GM19372 (cell line): ENCODE results near the gene TDRD3.

Source experiments
- ATAC-seq: cut with Tn5 transposase; IDR thresholded peaks from one replicate; pipeline ENCODE4 v1.9.1; 2021; ENCODE audit warnings: mild to moderate bottlenecking, low read depth, moderate library complexity; ENCODE audit not compliant: unreplicated experiment

The TDRD3 gene

GRCh38 chr13:60620611-60621395 lies 223.8 kb downstream of the TDRD3 start:
- ATAC-seq = no peak

GRCh38 chr13:60623151-60623550 lies 226.1 kb downstream of the TDRD3 start:
- no peak for ATAC-seq
